Stimulated activated CD8-positive, alpha-beta memory T cell treated with anti-CD3 and anti-CD28 coated beads, Interleukin-15, amount 100 ng/mL, for 1 hour (primary cell): ENCODE data around the gene SYT7.

Experiments
- DNase-seq: peaks from one replicate; pipeline ENCODE4 v3.0.0-alpha.2; 2020; ENCODE audit warnings: low read depth

The SYT7 gene

DNA sequence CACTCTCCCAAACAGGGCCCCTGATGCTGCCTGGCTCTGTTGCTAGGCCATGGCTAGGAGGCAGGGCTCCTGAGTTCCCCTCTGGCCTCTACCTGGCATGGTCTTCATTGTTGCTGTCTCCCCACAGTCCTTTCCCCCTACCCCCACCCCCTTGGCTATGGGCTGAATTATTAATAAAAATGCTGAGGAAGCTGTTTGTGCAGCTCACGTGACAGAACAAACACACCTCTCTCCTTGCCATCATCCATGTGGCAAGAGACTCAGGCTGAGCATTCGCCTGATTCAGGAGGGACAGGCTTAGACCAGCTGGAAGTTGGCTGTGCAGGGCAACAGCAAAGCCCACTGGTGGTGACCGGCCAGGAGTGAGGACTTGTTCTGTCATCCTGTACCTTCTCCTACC is 4.2 kb upstream of the SYT7 start:
- no peak for DNase-seq

DNA sequence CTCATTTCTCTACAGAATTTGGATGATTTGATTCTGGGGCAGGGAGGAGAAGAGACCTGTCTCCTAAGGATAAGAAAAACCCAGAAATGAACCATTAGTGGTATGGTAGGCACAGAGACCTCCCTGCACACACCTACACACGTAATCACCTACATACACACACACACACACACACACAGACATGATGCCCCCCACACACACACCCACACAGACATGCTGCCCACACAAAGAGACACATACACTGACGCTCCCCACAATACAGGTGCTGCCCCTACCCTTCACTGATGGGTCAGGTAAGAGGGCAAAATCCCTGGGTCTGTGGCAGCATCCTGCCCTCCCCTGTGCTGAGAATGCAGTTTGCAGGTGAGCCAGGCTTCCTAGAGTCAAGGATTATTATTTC is 1.1 kb upstream of the SYT7 start:
- no peak for DNase-seq

DNA sequence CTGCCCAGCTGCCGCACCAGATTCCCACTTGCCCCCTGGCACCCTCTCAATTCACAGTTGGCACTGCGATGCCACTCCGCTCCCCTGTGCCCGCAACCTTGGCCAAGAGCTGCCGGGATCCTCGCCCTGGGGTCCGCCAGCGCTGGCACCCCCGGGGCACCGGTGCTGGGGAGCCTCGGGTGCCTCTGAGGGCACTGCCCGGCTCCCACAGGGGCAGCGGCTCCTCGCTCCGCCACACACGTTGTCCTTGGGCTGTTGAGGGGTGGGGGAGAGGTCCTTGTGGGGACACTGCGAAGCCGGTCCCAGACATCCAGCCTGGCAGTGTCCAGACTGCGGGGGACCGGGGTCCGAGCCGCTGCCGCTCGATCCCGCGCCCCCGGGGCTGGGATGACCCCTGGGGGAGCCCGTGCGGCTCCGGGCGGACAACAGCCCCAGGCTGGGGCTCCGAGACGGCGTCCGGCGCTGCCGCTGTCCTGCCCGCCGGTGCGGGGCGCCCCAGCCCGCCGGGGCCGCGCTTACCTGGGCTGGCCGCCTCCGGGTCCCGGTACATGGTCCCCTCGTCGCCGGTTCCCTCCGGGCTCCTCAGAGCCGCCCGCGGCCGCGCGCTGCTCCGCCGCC is 496 bp downstream of the SYT7 start:
- no peak for DNase-seq

DNA sequence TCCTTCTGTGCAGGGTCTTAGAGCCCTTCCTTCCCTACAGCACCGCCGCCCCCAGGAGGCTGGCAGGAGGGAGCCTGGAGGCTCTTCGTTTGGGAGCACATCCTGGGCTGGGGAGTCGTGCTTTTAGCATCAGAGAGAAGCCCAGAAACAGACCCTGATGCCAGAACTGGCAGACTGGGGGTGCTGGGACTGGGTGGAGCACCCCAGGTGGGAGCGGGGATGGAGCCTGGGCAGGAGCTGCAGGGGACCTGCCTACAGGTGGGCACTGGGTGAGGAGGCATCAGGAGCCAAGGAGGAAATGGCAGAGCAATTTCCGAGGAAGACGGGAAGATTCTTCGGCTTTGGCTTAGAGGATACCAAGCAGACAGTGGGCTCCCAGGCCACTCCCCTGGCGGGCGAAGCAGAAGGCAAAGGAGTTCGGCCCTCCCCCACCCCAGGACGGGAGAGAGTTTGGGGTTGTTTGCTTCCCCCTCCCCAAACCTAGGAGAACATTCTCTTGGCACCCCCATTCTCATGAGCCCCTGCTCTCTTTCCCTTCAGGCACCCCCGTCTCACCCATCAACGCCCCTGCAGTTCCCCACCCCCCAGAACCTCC is 1.1 kb downstream of the SYT7 start:
- no peak for DNase-seq

DNA sequence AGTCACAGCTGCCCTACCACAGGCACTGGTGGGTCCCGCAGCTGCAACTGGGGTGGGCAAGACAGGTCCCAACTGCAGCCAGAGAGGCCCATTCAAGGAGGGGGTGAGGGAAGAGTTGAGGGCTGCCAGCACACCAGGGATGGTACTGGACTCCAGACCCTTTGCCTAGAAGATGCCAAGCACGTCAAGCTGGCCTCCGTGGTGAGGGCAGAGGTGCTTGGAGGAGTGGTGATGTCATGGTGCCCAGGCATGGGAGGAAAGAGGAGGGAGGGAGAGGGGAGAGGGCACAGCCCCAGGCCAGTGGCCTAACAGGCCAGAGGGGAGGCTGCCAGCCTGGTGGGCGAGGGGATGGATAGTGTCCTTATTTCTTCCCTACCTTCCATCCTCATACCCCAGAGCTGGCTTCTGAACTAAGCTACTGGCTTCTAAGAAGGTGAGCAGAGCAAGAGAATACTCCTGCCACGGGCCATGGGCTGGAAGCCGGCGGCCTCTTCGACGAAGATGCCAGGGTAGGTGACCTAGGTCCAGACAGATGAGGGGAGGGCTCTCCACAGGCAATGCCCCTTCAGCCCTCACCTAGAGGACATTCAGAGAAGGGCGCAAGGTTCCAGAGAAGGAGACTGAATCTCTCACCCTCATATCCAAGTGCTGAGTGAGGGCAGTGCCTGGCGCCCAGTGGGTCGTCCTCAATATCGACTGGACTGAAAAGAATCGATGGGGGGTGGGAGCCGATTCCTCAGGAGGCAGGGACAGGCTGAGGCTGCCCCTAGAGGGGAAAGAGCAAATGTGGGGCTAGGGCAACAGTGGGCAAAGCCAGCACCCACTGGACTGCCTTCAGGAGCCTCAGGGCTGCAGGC is 1.8 kb downstream of the SYT7 start:
- DNase-seq, result no peak

DNA sequence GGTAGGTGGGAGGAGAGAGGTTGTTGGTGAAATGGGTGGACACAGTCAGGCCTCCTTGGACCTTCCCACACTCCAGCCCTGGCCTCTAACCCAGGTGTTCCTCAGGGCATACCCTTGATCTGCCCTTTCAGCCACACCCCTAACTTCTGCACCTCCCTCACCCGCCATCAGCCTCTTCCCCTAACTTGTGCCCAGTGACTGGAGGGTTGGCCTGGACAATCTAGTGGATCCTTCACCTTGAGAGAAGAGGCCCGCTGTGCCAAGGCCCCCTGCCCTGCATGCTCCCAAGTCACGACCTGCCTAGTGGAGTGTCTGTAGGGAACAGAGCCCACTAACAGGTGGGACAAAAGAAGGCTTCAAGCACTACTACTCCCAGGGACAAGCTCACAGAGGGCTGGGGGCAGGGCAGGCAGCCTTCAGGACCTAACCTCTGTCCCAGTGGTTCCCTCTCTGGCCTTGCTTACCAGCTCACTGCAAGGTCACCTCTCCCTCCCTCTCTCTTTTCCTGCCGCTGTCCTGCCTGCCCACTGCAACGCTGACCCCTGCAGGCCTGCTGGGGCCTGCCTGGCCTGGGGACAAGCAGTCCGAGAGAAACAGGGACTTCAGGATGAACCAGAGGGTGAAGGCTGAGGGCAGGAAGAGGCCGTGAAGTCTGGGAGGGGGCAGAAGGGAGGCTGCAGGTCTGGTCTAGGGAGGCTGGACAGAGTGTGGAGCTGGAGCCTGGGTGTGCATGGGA is 3.3 kb downstream of the SYT7 start:
- no peak for DNase-seq

DNA sequence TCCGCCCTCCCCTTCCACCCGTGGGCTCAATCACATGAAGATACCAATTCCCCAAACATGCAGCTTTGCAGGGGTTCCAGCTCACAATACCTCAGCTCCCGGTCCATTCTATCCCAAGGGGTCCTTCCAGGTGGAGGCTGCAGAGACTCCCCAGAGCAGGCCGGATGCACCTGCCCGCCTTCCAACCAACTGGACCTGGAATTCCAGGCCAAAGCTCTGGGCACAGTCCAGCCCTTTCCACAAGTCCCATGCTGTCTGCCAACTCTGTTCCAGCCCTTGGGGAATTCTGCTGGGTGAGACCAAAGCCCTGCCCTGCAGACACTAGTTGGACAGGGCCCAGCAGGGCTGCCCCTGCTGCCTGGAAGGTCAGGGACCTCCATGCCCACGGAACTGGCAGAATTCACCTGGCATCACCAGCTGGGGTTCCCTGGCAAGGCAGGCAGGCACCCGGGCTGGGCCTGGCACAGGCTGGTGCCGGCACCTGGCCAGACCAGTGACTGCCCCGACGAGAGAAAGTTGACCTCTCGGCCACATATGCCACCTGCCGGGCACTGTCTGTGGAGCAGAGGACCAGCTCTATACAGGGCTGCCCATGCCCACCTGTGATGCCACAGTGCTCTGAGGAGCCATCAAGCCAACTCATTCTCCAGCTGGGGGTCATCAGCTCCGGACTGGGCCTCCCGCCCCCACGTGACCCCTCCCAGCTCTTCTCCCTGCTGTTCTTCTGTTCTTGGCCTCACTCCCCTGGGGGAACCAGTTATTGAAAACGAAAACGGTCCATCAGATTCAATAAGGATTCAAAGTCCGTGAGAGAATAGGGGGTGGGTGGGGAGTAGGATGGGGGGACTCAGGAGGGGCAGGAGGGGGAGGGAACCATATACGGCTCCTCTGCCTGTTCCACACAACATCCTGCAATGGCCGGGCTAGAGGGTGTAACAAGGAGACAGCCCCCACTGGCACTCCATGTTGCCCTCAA is 4.7 kb downstream of the SYT7 start:
- no peak for DNase-seq

DNA sequence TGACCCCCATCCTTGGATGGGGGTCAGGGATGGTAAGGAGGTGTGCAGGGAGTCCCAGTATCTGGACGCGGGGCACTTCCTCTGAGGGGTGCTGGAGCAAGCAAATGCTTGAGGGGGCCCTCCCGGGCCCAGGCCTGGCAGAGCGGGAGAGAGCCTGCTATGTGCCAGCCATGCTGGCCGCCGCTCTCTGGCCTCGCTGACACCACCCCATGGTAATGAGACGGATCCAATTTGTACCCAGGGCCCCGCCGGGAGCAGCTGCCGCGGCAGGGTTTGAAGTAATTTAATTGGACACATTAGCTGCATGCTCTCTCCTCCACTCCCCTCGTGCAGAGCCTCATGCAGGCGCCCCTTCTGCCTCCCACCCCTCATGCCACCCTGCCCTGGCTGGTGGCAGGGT is 6.3 kb downstream of the SYT7 start:
- no peak for DNase-seq

DNA sequence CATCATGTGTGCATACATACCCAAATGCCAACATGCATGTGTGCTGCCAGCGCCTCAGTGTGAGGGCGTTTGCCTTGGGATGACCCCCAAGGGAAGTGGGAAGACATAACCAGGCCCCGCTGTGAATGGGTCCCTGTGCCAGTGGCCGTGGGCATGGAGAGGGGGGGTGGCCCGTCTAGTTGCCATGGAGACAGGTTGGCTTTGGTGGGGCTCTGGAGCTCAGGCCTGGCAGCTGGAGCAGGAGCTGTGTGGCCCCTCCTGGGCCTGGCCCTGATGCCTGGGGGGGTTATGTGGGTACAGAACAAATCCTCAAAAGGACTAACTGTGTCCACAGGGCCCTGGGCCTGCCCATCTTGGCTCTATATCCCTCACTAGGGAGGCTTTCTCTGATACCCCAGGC is 8.0 kb downstream of the SYT7 start:
- no peak for DNase-seq

DNA sequence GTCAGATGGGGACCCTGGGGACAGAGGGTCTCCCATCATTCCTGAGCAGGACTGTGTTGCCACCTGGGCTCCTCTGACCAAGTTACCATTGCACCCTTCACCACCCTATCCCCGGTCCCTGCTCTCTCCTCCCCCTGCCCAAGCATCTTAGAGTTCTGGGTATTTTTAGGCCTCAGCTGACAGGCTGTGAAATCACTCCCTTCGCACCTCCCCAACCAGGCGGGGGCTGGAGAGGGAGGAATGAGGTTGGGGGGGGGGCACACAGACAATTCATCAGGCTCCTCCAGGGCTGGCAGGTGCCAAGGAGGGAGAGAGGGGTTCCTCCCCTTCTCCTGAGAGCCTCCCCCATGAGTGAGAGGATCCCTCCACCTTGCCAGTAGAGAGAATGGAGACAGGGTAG is 9.0 kb downstream of the SYT7 start:
- no peak for DNase-seq

DNA sequence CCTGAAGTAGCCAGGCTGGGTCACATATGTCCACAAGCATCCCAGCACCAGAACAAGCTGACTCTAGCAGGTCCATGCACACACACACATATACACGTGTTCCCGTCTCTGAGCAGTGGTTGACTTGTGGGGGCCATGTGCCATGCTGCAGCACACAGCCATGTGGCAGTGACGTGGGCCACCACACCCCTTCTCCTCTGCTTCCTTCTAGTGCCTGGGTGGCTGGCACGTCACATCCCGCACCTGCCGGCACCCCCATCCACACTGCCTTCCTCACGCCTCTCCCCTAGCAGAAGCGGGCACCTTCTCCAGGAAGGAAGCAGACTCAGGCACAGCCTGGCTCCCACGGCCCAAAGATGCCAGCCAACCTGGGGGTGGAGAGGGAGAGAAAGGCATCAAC is 9.5 kb downstream of the SYT7 start:
- DNase-seq, result no peak

DNA sequence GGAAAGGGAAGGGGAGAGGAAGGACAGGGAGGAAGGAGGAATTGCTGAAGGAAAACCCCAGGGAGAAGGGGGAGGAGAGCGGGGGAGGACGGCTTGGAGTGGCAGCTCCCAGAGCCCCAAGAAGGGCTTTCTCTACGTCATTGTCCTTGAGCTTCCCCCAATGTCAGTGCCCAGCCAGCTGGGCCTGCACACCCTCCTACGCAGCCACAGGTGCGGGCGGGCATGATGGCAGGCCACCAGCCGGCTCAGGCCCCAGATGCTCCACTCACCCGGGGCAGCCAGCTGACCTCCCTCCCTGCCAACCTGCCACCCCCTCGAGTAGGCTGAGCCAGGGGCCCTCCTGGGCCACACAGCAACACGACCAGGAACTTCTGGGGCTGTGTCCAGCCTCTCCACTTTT is 11.2 kb downstream of the SYT7 start:
- DNase-seq, result no peak

DNA sequence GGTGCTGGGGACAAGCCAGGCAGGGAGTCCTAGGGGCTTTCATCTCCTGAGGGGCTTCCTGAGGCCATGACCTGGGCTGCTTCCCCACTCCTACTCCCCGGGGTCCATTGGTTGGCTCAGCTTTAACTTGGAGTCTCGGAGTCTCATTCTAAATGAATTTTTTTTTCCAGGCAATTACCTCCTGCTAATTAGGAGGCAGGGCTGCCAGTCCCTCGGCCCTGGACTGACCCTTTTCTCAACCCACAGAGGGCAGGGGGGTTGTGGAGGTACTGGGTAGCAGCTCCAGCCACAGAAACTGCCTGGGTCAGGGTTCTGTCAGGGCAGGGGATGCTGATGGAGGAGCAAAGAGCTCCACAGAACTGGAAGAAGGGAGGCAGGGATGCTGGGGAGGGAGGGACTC is 11.9 kb downstream of the SYT7 start:
- DNase-seq, result no peak

DNA sequence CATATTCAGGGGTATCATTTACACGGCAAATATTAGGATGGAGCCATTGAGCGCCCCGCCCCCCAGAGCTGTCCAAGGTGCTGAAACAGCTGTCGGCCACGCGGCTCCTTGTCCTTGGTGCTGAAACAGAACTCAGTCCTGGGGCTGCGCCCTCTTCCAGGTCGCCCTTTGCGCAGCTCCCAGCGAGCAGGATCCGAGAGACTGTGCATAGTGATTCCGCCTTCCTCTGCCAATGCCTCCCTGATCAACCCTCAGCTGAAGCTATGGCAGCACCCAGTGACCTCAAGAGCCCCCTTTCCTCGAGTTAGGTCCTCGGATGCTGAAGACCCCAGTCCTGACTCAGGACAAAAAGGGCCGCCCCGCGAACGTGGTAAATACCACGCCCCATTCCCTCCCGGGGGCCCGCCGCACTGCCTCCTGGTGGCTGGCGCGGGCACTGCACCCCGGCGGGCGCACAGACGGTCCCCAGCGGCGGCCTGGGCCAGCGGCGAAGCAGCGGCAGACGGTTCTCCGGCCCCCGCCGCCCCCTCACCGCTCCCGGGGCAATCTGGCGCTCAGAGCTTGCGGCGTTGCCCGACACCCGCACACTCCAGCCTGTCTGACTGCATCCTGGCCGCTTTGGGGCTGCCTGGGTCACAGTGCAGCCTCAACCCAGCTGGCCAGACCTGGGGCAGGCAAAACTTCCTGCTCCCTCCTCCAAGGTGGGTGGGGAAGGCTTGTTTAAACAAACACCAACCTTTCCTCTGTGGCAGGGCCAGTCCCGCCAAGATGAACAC is 13.4 kb downstream of the SYT7 start:
- DNase-seq, result peak; percentile 49

DNA sequence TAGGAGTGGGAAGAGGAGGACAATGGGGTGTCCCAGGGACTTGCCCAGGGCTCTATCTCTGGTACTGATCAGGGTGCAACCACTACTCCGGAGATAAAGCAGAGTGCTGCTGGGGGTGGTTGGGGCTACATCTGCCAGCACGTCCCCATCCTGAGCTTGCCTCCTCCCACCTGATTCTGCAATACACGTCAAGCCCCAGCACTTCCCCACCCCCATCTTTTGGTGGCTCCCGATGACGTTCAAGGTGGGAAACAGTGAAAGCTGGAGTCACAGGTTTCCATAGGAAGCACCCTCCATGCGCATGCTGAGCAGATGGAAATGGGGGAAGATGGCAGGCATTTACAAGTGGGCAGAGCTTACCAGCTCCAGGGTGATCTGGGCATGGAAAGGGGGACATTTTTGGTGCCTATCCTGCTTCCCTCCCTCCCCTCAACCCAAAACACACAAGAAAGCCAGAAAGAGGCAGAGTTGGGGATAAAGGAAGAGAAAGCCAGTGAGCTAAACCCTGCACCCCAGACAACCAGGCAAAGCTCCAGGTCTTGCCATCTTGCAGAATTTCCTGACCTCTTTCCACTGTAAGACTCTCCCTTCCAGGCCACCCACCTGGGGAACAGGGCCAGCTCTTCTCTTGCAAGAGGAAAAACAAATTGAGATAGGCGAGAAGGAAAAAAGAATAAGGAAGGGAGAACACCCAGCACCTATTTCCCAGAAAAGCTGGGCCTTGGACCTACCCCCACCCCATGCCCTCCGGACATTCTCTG is 15.8 kb downstream of the SYT7 start:
- no peak for DNase-seq

DNA sequence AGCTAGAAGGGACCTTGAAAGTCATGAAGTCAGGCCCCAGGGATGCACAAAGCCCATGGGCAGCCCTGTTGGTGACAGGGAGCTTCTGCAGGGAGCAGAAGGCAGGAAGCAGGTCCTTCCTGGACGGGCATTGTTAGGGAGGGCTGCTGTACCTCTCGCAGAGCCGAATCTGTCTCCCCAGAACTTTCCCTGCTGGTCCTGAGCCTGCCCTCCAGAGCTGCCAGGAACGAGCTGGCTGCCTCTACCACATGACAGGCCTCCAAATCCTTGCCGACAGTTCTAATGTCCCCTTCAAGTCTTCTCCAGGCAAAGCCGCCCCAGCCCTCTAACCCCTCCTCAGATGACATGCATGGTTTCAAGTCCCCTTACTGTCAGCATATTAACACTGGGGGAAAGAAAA is 20.1 kb downstream of the SYT7 start:
- DNase-seq, result no peak

DNA sequence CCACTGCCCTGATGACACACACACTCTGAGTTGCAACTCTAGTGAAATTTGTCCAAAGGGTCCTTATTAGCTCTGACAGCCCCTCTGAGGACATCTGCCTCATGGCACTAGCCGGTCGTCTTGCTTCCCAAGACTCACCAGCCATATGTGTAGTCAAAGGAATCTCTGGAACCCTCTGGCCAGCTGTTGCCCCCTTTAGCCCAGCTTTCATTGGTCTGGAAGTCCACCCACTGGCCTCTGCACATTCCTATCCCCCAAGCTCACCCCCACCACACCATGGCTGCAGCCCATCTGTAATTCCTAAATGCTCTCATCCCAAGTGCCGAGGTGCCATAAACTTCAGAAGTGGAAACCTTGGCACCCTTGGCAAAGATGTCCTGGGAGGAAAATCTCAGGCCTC is 24.3 kb downstream of the SYT7 start:
- DNase-seq, result no peak

DNA sequence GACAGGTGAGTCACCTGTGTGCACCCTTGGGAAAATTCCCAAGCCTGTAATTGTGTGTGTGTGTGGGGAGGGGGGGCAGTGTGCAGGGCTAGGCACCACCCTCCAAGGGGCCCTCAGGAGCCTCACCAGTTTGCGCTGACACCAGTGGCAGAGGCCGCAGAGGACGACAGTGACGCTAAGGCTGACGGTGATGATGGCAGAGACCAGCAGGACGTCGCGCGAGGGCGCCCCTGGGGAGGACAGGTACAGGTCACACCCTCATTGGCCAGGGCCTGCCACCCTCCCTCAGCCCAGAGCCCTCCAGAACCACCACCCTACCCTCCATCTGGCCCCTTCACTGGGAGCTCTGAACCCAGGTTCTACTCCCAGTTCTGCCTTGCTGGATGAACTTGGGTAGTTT is 24.9 kb downstream of the SYT7 start:
- DNase-seq, result no peak

DNA sequence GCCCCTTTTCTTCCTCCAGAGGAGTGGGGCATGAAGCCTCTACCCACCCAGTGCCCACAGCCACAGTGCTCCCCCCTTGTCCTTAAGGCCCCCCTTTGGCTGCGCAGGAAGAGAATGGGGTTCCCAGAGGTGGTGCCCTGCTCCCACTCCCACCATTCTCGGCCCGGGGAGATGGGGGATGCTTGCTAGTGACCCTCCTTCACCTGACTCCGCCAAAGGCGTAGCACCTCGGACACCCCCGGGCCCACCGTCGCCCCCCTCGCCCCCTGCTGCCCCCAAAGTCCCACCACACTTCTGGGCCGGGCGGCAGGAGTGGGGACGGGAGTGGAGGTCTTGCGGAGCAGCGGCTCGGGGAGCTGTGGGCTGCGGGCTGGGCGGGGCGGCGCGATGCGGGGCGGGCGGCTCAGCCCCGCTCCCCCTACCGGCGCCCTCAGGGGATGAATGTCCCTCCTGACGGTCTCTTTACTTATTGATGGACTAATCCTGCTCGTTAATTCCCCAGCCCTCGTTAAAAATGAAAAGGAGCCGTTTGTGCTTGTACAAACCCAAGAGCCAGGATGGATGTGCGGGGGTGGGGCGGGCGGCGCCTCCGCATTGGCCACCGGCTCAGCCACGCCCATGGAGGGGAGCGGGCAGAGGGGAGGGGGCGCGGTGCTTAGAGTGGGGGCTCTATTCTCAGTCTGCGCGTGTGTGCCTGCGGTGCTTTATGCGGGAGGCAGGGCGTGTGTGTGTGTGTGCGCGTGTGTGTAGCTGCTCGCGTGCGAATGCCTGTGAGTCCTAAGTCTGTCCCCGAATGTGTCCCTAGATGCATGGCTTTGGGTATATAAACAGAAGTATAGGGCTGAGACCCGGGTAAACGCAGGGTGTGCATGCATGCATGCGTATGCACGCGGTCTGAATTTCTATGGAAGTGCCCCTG is 25.6 kb downstream of the SYT7 start:
- DNase-seq, result no peak
